DMS53 (cell line): ENCODE data around the gene LMO1.
A peak's percentile ranks its signal among the peaks of the same experiment; 100 is the strongest.

Source experiments
- DNase-seq: peaks from one replicate; lab custom pipeline; 2025; lab: John Stamatoyannopoulos, UW

Gene LMO1

DNA sequence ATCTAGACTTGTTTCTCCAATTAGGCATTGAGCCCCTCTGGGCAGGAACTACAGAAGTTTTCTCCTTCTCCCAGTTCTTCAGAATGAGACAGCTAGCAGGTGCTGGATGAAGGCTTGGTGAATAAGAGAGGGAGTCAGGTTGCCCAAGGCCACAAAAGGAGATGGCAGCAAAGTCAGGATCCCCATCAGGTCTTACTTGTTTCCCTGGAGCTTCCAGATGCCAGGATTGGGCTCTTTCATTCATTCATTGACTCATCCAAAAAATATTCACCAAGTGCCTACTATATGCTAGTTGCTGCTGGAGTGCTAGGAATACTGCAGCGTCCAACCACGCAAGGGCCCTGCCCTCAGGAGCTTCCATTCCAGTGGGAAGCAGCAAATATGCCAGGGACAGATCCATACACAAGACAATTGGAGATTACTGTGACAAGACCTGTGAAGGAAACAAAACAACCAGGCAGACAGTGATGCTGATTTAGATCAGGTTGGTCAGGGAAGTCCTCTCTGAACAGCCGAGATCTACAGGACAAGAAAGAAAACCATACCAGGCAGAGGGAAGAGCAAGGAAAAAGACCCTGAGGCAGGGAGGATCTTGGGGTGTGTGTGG lies 24.6 kb upstream of the LMO1 start:
- DNase-seq = no peak

- no peak for DNase-seq
These were observed 24.0 kb upstream of the LMO1 start for GRCh38 chr11:8287703-8288102.

DNA sequence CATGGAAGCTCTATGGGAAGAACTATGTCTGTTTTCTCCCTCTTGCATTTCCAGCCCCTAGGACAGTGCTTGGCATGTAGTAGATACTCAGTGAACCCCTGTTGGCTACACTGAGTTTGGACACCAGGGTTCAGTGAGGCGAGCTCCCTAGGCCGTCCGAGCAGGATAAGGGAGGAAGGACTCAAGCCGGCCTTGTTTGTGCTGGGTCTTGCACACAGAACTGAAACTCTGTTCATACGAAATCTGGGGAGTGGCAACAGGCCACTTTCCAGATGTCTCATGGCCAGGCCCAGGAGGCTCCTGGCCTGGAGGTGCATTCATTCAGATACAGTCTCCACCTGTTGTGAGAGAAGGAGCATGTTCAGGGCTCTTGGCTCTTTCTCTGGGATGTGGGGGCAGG lies 23.6 kb upstream of the LMO1 start:
- DNase-seq = no peak

DNA sequence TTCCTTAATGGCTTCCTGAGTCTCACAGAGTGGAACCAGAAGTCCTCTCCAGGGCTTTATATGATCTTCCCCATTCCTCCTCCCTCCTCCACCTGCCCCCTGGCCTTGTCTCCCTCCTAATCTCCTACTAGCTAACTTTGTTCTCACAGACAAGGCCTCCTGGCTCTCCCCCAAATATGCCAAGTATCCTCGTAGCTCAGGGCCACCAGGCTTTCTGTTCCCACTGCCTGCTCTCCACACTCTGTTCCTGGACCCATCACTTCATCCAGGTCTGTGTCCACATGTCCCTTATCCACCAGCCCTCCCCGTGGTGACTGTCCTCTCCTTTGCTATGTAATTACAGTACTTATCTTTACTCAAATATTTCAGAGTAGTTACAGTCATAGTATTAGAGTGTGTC lies 23.2 kb upstream of the LMO1 start:
- DNase-seq = no peak

DNA sequence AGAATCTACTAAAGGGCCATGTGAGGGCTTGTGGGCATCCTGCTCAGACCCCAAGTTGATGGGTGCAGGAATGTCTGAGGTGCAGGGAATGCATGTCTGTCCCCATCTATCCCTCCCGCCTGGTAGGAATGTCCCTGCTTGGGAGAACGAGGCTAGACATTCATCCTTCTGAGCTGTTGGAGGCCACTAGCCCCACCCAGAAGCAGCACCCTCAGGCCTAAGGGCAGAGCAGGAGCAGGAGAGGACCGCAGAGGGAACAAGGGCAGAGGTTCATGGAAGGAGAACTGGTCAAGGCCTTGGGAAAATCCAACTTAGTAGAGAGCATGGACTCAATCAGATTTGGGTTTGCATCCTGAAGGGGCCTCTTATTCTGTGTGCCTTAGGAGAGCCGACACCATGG lies 22.1 kb upstream of the LMO1 start:
- no peak for DNase-seq

DNA sequence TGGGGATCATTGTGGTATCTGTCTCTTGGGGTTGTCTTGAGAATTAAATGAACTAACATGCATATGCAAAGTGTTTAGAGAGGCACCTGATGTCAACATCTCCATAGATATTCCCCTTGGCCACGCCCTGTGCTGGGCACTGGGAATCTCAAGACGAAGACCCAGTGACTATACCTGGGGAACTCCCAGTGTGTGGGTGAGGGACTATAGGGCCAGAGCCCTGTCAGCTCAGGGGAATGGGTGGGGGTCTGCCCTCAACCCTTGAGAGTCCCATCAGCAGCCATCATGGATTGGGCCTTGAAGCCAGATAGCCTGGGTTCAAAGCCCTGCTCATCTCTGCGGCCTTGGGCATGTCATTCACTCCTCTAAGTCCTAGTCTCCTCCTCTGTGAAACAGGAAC lies 21.6 kb upstream of the LMO1 start:
- no peak for DNase-seq

DNA sequence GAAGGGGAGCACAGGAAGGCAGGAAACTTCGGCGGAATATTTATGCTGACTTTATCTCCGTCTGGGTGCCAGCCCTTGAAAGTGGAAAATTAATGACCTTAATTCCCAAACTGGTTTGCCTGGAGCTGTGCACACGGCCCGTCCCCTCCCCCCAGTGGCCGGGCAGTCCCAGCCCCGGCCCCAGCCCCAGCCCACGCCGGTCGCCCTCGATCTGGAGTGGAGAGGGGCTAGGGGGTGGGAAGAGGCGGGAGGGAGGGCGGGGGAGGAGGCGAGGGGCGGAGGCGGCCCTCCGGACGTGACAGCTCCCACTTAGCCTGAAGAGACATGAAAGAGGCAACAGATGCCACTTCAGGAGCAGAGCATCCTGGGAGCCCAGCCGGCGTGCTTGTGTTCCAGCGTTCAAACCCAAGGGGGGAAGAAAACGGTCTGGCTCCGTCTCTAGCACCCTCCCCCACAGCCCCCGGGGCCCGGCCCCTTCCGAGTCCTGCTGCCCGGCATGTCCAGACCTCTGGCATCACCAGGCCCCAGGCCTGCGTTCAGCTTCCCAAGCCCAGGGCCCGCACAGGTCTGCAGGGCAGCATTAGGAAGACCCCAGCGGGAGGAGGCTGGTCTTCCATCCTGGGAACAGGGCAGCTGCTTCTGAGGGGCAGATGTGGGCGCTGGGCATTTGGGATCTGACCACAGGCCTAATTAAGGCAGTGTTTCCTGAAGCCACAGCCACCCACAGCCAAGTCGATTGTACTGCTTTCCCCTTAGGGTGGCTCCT lies 20.0 kb upstream of the LMO1 start:
- peak; percentile 80 for DNase-seq

DNA sequence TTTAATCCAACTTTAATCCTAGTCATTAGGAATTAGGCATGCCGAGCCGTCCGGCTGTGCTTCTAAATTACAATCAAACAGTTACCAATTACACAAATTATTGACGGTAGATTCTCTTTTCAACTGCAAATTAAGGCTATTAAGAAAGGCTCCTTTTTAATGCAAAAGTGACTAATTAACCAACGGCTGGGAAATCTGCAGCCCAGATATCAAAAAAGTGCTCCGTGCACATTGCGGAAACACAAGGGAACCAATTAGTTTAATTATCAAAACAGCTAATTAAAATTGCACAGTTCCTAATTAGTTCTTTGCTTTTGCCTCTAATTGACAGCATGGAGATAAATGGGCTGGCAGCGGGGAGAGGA lies 19.4 kb upstream of the LMO1 start:
- no peak for DNase-seq

- DNase-seq = no peak
These were observed 19.0 kb upstream of the LMO1 start for GRCh38 chr11:8282631-8283030.

DNA sequence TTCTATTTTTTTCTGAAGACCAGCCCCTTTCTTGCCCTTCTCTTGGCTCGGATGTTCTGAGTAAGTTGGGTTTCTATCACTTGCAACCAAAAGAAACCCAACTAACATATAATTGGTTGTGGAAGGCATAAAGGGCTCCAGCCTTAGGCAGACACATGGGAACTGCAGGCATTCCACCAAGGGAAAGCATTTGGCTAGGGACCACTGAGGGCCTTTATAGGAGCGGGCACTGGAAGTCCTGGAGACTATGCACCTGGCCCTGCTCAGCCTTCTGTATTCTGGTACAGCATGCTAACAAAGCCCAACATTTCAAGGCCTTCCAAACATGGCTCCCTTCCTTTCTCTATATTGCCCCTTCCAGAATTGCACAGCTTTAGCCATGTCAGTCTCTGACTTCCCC lies 17.6 kb upstream of the LMO1 start:
- no peak for DNase-seq

GRCh38 chr11:8277691-8278090 lies 14.0 kb upstream of the LMO1 start:
- DNase-seq = no peak

GRCh38 chr11:8276528-8276927 lies 12.8 kb upstream of the LMO1 start:
- no peak for DNase-seq

- DNase-seq = peak; percentile 58
These were observed 9.6 kb upstream of the LMO1 start for GRCh38 chr11:8273287-8273686.

DNA sequence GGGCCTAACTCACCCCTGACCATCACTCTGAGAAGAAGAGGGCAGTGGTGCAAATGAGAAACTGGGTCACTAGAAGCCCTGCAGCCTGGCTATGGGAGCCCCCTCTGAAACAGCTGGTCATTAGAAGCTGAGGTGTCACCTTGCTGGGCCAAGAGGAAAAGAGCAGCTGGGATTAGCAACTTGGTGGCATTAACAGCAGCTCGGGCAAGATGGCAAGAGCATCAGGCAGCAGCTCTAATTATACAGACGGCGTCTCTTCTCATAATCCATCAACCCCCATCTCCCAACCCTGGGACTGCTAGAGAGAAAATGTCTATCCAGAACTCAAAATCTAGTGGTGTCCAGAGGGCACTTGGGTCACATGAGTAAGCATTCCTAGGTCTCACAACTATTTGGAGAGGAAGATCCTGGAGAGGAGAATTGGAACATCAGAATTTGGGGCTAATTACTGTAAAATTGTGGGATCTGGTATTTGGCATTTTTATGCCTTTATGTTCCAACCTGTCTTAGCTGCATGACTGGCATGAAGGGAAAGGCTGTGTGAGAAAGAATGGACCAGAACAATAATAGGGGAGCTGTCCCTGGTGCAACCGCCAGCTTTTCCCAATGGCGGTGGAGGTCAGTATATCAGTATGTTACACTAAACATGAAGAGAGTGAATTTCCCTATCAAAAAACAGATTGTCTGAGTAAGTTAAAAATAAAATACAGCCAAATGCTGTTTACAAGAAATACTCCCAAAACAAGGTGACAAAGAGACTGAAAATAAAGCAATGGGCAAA lies 7.6 kb upstream of the LMO1 start:
- DNase-seq = no peak

GRCh38 chr11:8269636-8270035 lies 6.0 kb upstream of the LMO1 start:
- DNase-seq = no peak

- peak; percentile 71 for DNase-seq
These were observed 5.1 kb upstream of the LMO1 start for GRCh38 chr11:8268530-8269400.

DNA sequence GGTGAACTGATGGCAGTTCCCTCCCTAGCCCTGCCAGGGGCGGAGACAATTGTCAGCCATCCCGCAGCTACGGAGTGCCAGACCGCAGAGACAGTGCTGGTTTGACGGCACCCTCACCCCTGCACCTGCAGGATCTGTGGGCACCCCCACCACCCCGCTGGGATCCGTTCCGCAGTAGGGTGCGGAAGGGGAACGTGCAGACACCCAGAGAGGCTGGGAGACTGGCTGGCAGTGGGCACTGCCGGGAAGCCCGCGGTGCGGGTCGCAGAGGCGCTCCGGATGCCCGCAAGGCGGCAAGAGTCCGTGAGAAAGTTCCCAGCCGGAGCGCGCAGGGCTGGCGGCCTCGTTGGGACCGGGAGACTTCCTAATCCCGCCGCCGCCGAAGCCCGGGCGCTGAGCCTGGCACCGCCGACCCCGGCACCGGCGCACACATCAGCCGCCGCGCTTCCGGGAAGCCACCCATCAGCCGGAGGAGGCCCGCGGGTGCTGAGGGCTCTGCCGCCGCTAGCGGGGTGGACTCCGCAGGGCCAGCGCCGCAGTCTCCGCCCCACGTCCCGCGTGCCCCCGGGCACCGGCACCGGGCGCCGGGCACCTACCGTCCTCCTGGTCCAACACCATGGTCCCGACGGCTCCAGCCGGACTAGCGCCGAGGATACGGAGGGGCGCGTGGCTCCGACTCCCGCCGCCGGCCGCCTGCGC lies 4.3 kb upstream of the LMO1 start:
- DNase-seq = peak; percentile 72

DNA sequence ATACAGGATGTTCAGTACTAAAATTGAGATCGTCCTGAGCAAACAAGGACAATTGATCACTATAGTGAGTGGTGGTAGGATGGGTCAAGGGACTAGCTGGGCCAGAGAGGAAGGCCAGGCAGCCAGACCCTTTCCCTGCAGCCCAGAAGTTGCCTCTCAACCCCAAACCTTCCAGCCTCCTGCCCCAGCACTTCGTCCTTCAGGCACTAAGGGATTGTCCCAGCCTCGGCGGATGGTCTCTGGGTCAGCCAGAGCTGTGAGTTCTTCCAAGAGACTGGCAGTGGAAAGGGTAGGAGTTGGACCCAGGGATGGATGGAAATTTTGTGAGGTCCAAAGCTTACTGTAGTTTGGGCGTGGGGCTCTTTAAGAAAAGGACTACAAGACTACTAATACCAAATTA lies 3.6 kb upstream of the LMO1 start:
- DNase-seq = no peak

DNA sequence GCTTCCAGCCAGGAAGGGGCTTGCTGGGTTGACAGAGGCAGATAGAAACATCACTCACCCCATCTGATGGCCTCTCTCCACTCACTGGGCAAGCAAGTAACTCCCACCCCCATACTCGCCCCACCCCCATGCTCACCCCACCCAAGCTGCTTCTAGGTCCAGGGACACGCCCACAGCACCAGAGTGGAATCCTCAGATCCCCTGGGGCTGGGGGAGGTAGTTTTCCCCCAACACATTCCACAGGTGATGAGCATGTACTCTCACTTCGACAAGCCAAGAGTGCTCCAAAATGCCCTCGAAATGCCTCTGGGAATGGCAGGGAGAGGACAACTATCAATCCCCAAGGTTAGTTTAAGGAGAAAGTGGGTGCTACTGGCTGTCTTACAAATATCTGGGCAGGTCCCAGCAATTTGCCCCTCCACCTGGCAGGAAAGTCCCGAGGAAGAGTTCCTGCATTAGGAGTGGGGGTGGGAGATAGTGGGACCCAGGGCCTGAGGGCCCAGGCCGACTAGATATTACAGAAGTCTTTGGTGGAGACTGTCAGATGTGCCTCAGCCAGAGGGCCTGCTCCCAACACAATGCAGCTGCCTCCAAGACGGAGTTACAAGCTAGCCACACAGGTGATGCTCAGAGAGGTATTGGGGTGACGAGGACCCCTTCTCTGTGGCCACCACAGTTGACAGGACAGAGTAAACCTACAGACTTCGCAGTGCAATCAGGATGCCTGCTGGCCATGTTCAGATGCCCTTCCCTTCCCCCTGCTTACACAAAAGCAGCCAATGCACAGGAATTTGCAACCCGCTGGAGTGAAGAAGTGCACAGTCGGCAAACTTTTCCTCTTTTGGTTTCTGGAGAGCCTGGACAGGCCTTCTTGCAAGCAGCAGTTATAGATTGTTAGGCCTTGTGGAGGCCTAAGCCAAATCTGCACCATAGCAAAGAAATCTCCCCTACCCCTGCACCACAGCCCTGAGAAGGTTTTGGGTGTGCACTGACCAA lies 2.9 kb upstream of the LMO1 start:
- no peak for DNase-seq

- peak; percentile 32 for DNase-seq
These were observed 2.1 kb upstream of the LMO1 start for GRCh38 chr11:8265681-8266241.
